ENCODE data around the gene LFNG.

The LFNG gene

GRCh38 chr7:2519119-2519930 lies at the start of gene LFNG:
TSS of gene LFNG (plus strand) at chr7:2519774. CDS start at chr7:2519862, 88 bp downstream.
- DNase-seq (ENCODE audit: low read depth in 2 of 2) = peak; percentile 72 to 81

GRCh38 chr7:2470204-2471021 lies 49.2 kb upstream of the LFNG start:
- DNase-seq (ENCODE audit: low read depth in 2 of 2) = no peak

- DNase-seq (ENCODE audit: low read depth in 2 of 2) = no peak
Observed at GRCh38 chr7:2471022-2471329, 48.6 kb upstream of the LFNG start.

- DNase-seq (ENCODE audit: low read depth in 2 of 2) = no peak
Observed at GRCh38 chr7:2471396-2471795, 48.2 kb upstream of the LFNG start.

- no peak for DNase-seq (ENCODE audit: low read depth in 2 of 2)
Observed at GRCh38 chr7:2472739-2473138, 46.8 kb upstream of the LFNG start.

- DNase-seq (ENCODE audit: low read depth in 2 of 2) = no peak
Observed at GRCh38 chr7:2473496-2474180, 45.9 kb upstream of the LFNG start.

GRCh38 chr7:2474224-2474623 lies 45.4 kb upstream of the LFNG start:
- no peak for DNase-seq (ENCODE audit: low read depth in 2 of 2)

GRCh38 chr7:2474813-2475677 lies 44.5 kb upstream of the LFNG start:
- DNase-seq (ENCODE audit: low read depth in 2 of 2) = no peak

GRCh38 chr7:2475678-2476015 lies 43.9 kb upstream of the LFNG start:
- DNase-seq (ENCODE audit: low read depth in 2 of 2) = no peak

- DNase-seq (ENCODE audit: low read depth in 2 of 2) = no peak
Observed at GRCh38 chr7:2476298-2476697, 43.3 kb upstream of the LFNG start, which contains the start of gene GRIFIN. TSS of gene GRIFIN (minus strand) at chr7:2476398. CDS start at chr7:2476383, 15 bp downstream.

GRCh38 chr7:2476776-2477446 lies 42.7 kb upstream of the LFNG start:
- DNase-seq (ENCODE audit: low read depth in 2 of 2) = no peak

- DNase-seq (ENCODE audit: low read depth in 2 of 2) = no peak
Observed at GRCh38 chr7:2477447-2478398, 41.9 kb upstream of the LFNG start.

GRCh38 chr7:2478399-2478785 lies 41.2 kb upstream of the LFNG start:
- DNase-seq (ENCODE audit: low read depth in 2 of 2) = no peak

GRCh38 chr7:2478800-2479199 lies 40.8 kb upstream of the LFNG start:
- DNase-seq (ENCODE audit: low read depth in 2 of 2) = no peak

- DNase-seq (ENCODE audit: low read depth in 2 of 2) = no peak
Observed at GRCh38 chr7:2479276-2480069, 40.1 kb upstream of the LFNG start.

- DNase-seq (ENCODE audit: low read depth in 2 of 2) = no peak
Observed at GRCh38 chr7:2480070-2480408, 39.5 kb upstream of the LFNG start.

- no peak for DNase-seq (ENCODE audit: low read depth in 2 of 2)
Observed at GRCh38 chr7:2481195-2481594, 38.4 kb upstream of the LFNG start.

GRCh38 chr7:2482725-2483451 lies 36.7 kb upstream of the LFNG start:
- no peak for DNase-seq (ENCODE audit: low read depth in 2 of 2)

GRCh38 chr7:2483494-2483893 lies 36.1 kb upstream of the LFNG start:
- DNase-seq (ENCODE audit: low read depth in 2 of 2) = no peak

All from fibroblast of skin of left biceps (primary cell).